Peyer's patch (tissue), 4 donors: ENCODE data around the gene NCOA3.

Experiments
- POLR2A ChIP-seq, 2 donors: fragments of 450-650 bp; IDR thresholded peaks; one replicate each; pipeline ENCODE4 v1.5.1; 2017; ENCODE audit warnings: antibody characterized with exemption in 2 of 2, mild to moderate bottlenecking in 2 of 2, moderate library complexity in 2 of 2
- TF ChIP-seq, protein P1 (sequence below), 6 experiments: fragments of 450-650 bp in 4 of 6; fragments of 200-600 bp in 2 of 6; sonication (generic) in 1 of 6; IDR thresholded peaks; one replicate each; pipeline ENCODE4 v1.5.1; 2017 to 2019; ENCODE audit warnings: antibody characterized with exemption in 6 of 6, mild to moderate bottlenecking in 3 of 6, moderate library complexity in 1 of 6

DNA sequence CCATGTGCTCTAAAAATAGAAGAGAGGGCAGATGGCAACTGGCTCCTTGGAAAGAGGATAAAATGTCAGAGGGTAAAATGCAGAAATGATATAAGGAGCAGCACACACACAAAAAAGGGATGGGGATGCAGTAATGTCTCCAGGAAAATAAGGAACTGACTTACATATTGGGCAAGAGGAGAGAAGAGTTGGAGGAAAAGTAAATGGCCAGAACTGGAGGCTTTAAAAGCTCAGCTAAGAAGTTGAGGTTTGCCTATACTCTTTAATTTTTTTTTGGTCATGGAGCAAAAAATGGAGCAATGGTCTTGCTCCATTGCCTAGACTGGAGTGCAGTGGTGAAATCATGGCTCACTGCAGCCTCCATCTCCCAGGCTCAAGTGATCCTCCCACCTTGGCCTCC lies 189.9 kb downstream of the NCOA3 start:
- TF ChIP-seq, protein P1, sequence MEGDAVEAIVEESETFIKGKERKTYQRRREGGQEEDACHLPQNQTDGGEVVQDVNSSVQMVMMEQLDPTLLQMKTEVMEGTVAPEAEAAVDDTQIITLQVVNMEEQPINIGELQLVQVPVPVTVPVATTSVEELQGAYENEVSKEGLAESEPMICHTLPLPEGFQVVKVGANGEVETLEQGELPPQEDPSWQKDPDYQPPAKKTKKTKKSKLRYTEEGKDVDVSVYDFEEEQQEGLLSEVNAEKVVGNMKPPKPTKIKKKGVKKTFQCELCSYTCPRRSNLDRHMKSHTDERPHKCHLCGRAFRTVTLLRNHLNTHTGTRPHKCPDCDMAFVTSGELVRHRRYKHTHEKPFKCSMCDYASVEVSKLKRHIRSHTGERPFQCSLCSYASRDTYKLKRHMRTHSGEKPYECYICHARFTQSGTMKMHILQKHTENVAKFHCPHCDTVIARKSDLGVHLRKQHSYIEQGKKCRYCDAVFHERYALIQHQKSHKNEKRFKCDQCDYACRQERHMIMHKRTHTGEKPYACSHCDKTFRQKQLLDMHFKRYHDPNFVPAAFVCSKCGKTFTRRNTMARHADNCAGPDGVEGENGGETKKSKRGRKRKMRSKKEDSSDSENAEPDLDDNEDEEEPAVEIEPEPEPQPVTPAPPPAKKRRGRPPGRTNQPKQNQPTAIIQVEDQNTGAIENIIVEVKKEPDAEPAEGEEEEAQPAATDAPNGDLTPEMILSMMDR (IDR thresholded peaks at IDR 0.05), result no peak
- TF ChIP-seq POLR2A (IDR thresholded peaks at IDR 0.05), result no peak
